K562 (cell line): ENCODE measurements around the gene GAPDH. TPM values are rescaled to one million over a fixed set of nuclear protein-coding genes. Genes with fewer than 3 reads are reported as not detected.

Source experiments
- ARNT ChIP-seq, 2 experiments: fragments of 450-650 bp; IDR thresholded peaks; 2 replicates each; pipeline ENCODE4 v1.6.1; 2016; ENCODE audit warnings: mild to moderate bottlenecking in 1 of 2
- GTF2B ChIP-seq: IDR thresholded peaks from 2 replicates; pipeline ENCODE4 v1.6.1; 2011; ENCODE audit not compliant: insufficient read length; ENCODE audit errors: extremely low read depth
- IRF2 ChIP-seq: sonication (generic); formaldehyde crosslinking; IDR thresholded peaks from 2 replicates; pipeline ENCODE4 v1.8.1; 2022; ENCODE audit warnings: mild to moderate bottlenecking, missing genetic modification reagents
- MYNN ChIP-seq, 2 experiments: sonication (generic); formaldehyde crosslinking in 1 of 2; IDR thresholded peaks; 2 replicates each; pipeline versions ENCODE4 v1.5.0 to v1.6.1; 2016 to 2020; ENCODE audit warnings: antibody characterized with exemption in 1 of 2, missing genetic modification reagents in 1 of 2
- NCOA1 ChIP-seq: fragments of 450-650 bp; IDR thresholded peaks from 2 replicates; pipeline ENCODE4 v1.6.1; 2016; ENCODE audit warnings: low read depth
- NCOA6 ChIP-seq: fragments of 450-650 bp; IDR thresholded peaks from 2 replicates; pipeline ENCODE4 v1.6.1; 2017; ENCODE audit warnings: mild to moderate bottlenecking
- NFYB ChIP-seq: IDR thresholded peaks from 2 replicates; pipeline ENCODE4 v1.6.1; 2011; ENCODE audit warnings: mild to moderate bottlenecking, moderate library complexity; ENCODE audit not compliant: insufficient read length; ENCODE audit errors: extremely low read depth
- POLR2G ChIP-seq: fragments of 200-400 bp; formaldehyde crosslinking; IDR thresholded peaks from 2 replicates; pipeline ENCODE4 v1.6.1; 2017; ENCODE audit warnings: low read depth, mild to moderate bottlenecking, antibody characterized with exemption, low read length, moderate library complexity
- RCOR1 ChIP-seq, 2 experiments: IDR thresholded peaks; 2 replicates each; pipeline ENCODE4 v1.6.1; 2012; ENCODE audit warnings: low read depth in 2 of 2, low read length in 2 of 2, borderline replicate concordance in 1 of 2, improper control_type of control experiment in 1 of 2
- RNF2 ChIP-seq: sonication (generic); IDR thresholded peaks from 2 replicates; pipeline ENCODE4 v1.6.1; 2016
- ZBTB7A ChIP-seq: IDR thresholded peaks from 2 replicates; pipeline ENCODE4 v1.6.1; 2011; ENCODE audit warnings: low read depth, mild to moderate bottlenecking, low read length, moderate library complexity, borderline replicate concordance; ENCODE audit not compliant: control insufficient read depth
- ZFX ChIP-seq: sonication (generic); formaldehyde crosslinking; IDR thresholded peaks from 2 replicates; pipeline ENCODE4 v1.8.0; 2022; ENCODE audit warnings: mild to moderate bottlenecking, missing genetic modification reagents, moderate library complexity
- polyA plus RNA-seq, 8 experiments: library from polyadenylated mRNA; depleted of rRNA in 4 of 8; stranded (reverse) in 5 of 8; unstranded in 3 of 8; fragments of >200 nt; fragmentation: Nextera tagmentation in 2 of 8; fragmentation: Illumina TruSeq in 1 of 8; extraction: Ambion mirVana in 2 of 8; extraction: Trizol in 1 of 8; gene quantifications; 2 replicates each; pipeline versions ENCODE4 v1.2.1 to v1.2.3, GENCODE V29; 2011 to 2014; ENCODE audit warnings: inconsistent platforms in 1 of 8, missing spikeins in 1 of 8
- total RNA-seq, 7 experiments: library from RNA; depleted of rRNA in 6 of 7; stranded (reverse); fragments of >200 nt in 6 of 7; fragmentation: Illumina TruSeq in 2 of 7; extraction: Trizol in 2 of 7; gene quantifications; 2 replicates each; pipeline versions ENCODE4 v1.2.1 to v1.2.3, GENCODE V29; 2011 to 2021; ENCODE audit warnings: low replicate concordance in 1 of 7
- TF ChIP-seq, protein P1 (sequence below): fragments of 450-650 bp; IDR thresholded peaks from 2 replicates; pipeline ENCODE4 v1.6.1; 2016; ENCODE audit warnings: mild to moderate bottlenecking, moderate library complexity
- TF ChIP-seq, protein P2 (sequence below): fragments of 450-650 bp; IDR thresholded peaks from 2 replicates; pipeline ENCODE4 v1.6.1; 2016; ENCODE audit warnings: antibody characterized with exemption

Gene GAPDH
- total and polyA plus RNA-seq, 9 of the 15 experiments (the other 6 are each of a cell fraction or from before 2014, with no cell fraction given): 2,206 to 6,793 (median 4,217) TPM

DNA sequence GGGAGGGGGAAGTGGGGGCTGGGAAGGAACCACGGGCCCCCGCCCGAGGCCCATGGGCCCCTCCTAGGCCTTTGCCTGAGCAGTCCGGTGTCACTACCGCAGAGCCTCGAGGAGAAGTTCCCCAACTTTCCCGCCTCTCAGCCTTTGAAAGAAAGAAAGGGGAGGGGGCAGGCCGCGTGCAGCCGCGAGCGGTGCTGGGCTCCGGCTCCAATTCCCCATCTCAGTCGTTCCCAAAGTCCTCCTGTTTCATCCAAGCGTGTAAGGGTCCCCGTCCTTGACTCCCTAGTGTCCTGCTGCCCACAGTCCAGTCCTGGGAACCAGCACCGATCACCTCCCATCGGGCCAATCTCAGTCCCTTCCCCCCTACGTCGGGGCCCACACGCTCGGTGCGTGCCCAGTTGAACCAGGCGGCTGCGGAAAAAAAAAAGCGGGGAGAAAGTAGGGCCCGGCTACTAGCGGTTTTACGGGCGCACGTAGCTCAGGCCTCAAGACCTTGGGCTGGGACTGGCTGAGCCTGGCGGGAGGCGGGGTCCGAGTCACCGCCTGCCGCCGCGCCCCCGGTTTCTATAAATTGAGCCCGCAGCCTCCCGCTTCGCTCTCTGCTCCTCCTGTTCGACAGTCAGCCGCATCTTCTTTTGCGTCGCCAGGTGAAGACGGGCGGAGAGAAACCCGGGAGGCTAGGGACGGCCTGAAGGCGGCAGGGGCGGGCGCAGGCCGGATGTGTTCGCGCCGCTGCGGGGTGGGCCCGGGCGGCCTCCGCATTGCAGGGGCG is at the start of gene GAPDH (continued):
- TF ChIP-seq, protein P1, sequence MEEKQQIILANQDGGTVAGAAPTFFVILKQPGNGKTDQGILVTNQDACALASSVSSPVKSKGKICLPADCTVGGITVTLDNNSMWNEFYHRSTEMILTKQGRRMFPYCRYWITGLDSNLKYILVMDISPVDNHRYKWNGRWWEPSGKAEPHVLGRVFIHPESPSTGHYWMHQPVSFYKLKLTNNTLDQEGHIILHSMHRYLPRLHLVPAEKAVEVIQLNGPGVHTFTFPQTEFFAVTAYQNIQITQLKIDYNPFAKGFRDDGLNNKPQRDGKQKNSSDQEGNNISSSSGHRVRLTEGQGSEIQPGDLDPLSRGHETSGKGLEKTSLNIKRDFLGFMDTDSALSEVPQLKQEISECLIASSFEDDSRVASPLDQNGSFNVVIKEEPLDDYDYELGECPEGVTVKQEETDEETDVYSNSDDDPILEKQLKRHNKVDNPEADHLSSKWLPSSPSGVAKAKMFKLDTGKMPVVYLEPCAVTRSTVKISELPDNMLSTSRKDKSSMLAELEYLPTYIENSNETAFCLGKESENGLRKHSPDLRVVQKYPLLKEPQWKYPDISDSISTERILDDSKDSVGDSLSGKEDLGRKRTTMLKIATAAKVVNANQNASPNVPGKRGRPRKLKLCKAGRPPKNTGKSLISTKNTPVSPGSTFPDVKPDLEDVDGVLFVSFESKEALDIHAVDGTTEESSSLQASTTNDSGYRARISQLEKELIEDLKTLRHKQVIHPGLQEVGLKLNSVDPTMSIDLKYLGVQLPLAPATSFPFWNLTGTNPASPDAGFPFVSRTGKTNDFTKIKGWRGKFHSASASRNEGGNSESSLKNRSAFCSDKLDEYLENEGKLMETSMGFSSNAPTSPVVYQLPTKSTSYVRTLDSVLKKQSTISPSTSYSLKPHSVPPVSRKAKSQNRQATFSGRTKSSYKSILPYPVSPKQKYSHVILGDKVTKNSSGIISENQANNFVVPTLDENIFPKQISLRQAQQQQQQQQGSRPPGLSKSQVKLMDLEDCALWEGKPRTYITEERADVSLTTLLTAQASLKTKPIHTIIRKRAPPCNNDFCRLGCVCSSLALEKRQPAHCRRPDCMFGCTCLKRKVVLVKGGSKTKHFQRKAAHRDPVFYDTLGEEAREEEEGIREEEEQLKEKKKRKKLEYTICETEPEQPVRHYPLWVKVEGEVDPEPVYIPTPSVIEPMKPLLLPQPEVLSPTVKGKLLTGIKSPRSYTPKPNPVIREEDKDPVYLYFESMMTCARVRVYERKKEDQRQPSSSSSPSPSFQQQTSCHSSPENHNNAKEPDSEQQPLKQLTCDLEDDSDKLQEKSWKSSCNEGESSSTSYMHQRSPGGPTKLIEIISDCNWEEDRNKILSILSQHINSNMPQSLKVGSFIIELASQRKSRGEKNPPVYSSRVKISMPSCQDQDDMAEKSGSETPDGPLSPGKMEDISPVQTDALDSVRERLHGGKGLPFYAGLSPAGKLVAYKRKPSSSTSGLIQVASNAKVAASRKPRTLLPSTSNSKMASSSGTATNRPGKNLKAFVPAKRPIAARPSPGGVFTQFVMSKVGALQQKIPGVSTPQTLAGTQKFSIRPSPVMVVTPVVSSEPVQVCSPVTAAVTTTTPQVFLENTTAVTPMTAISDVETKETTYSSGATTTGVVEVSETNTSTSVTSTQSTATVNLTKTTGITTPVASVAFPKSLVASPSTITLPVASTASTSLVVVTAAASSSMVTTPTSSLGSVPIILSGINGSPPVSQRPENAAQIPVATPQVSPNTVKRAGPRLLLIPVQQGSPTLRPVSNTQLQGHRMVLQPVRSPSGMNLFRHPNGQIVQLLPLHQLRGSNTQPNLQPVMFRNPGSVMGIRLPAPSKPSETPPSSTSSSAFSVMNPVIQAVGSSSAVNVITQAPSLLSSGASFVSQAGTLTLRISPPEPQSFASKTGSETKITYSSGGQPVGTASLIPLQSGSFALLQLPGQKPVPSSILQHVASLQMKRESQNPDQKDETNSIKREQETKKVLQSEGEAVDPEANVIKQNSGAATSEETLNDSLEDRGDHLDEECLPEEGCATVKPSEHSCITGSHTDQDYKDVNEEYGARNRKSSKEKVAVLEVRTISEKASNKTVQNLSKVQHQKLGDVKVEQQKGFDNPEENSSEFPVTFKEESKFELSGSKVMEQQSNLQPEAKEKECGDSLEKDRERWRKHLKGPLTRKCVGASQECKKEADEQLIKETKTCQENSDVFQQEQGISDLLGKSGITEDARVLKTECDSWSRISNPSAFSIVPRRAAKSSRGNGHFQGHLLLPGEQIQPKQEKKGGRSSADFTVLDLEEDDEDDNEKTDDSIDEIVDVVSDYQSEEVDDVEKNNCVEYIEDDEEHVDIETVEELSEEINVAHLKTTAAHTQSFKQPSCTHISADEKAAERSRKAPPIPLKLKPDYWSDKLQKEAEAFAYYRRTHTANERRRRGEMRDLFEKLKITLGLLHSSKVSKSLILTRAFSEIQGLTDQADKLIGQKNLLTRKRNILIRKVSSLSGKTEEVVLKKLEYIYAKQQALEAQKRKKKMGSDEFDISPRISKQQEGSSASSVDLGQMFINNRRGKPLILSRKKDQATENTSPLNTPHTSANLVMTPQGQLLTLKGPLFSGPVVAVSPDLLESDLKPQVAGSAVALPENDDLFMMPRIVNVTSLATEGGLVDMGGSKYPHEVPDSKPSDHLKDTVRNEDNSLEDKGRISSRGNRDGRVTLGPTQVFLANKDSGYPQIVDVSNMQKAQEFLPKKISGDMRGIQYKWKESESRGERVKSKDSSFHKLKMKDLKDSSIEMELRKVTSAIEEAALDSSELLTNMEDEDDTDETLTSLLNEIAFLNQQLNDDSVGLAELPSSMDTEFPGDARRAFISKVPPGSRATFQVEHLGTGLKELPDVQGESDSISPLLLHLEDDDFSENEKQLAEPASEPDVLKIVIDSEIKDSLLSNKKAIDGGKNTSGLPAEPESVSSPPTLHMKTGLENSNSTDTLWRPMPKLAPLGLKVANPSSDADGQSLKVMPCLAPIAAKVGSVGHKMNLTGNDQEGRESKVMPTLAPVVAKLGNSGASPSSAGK: peak; percentile 97
- TF ChIP-seq MYNN (IDR thresholded peaks at IDR 0.05): no peak
- TF ChIP-seq MYNN (CRISPR knock-in tag; IDR thresholded peaks at IDR 0.05): no peak
- peak; percentile 71; the same call in 1 of the 2 replicates for TF ChIP-seq ZBTB7A
- TF ChIP-seq RCOR1 (IDR thresholded peaks at IDR 0.05; ENCODE audit: borderline replicate concordance in 1 of 2, low read depth in 2 of 2, low read length in 2 of 2): 0 out of 4 replicates have a peak, but pooled peaks of 1 of the 2 experiments have one; percentile 3
- peak; percentile 38 for TF ChIP-seq NFYB
- TF ChIP-seq POLR2G: peak; percentile 96
- TF ChIP-seq RNF2: peak; percentile 40
- TF ChIP-seq ZFX: peak; percentile 91
- TF ChIP-seq NCOA6: peak; percentile 71
- TF ChIP-seq, protein P2, sequence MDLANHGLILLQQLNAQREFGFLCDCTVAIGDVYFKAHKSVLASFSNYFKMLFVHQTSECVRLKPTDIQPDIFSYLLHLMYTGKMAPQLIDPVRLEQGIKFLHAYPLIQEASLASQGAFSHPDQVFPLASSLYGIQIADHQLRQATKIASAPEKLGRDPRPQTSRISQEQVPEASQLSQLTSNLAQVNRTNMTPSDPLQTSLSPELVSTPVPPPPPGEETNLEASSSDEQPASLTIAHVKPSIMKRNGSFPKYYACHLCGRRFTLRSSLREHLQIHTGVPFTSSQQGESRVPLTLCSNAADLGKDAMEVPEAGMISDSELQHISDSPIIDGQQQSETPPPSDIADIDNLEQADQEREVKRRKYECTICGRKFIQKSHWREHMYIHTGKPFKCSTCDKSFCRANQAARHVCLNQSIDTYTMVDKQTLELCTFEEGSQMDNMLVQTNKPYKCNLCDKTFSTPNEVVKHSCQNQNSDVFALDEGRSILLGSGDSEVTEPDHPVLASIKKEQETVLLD: 0 out of 2 replicates have a peak, but pooled peaks have one; percentile 64
- peak; percentile 56 to 93; a peak in 2 of 4 replicates for TF ChIP-seq ARNT (IDR thresholded peaks at IDR 0.05)
- TF ChIP-seq NCOA1: peak; percentile 41; the same call in 1 of the 2 replicates
- 0 out of 2 replicates have a peak, but pooled peaks have one; percentile 13 for TF ChIP-seq IRF2
- peak; percentile 90 for TF ChIP-seq GTF2B
